ENCODE measurements around the gene CNTN4. TPM values are rescaled to one million over a fixed set of nuclear protein-coding genes. Genes with fewer than 3 reads are reported as not detected.
"Not testable (repeated sequence)": the region's sequence is repeated elsewhere in the genome, so short reads cannot be mapped to it uniquely, and the experiment has no call there.

Gene CNTN4
- total and polyA plus RNA-seq, 5 experiments from 2014 or later = not detected

DNA sequence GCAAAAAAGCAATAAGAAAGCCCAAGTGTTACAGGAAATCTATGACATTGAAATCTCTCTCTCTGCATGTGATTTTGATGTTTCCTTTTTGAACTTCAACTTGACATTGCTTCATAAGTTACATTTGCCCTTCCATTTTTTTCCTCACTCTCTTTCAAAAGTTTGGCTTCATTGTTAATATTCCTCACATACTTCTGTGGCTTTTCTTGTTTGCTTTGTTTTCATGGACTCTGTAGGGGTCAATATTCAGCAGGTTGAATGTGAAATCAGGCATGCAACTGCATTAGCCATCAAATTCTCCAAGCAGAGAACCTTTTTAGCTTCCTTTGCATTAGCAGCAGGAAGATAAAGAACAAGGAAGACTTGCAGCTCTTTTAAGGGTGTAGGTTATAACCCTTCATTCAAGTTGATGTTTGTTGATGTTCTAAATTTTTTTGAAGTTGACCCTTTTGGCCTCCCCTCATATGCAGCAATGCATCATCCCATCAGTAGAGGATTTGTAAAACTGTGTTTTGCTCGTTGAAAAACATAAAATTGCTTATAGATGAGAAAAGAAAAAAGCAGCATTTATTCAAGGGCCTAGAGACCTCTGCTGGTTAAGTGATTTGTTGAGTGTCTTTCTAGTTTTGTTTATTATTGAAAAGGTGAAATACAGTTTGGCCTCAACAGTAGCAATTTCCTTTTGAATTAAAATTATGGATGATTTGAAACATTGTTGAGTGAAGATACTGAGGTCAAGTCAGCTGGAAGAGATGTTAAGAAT, 800.1 kb downstream of the CNTN4 start:
- H3K27me3 Mint-ChIP-seq = peaks cover 0 to 7% (median 0%) of the 10 kb centered on the region in 5 donors
- DNase-seq (no peak), ATAC-seq (no peak)
- no peaks in the 10 kb centered on the region for H3K36me3 Mint-ChIP-seq
- no peak overlapping the region for H3K27ac Mint-ChIP-seq
- H3K4me1 Mint-ChIP-seq = peaks cover 0 to 3% (median 0%) of the 10 kb centered on the region in 4 donors
- POLR2A ChIA-PET = no interaction called here
- H3K4me3 Mint-ChIP-seq = no peak overlapping the region
- peaks cover 0 to 2% (median 0%) of the 10 kb centered on the region in 9 donors for H3K9me3 Mint-ChIP-seq

- H3K27me3 Mint-ChIP-seq = peaks cover 0 to 16% (median 1%) of the 10 kb centered on the region in 5 donors
- ATAC-seq = no peak
- DNase-seq = no peak
- no peak overlapping the region for H3K4me3 Mint-ChIP-seq
- H3K36me3 Mint-ChIP-seq = no peaks in the 10 kb centered on the region
- H3K9me3 Mint-ChIP-seq = no peaks in the 10 kb centered on the region
- no peak overlapping the region for H3K27ac Mint-ChIP-seq
- no peaks in the 10 kb centered on the region for H3K4me1 Mint-ChIP-seq
- POLR2A ChIA-PET = no interaction called here
These were observed 805.4 kb downstream of the CNTN4 start for GRCh38 chr3:2904054-2904453.

GRCh38 chr3:2908693-2909351, 810.2 kb downstream of the CNTN4 start:
- DNase-seq (no peak), ATAC-seq (no peak)
- H3K36me3 Mint-ChIP-seq = no peaks in the 10 kb centered on the region
- H3K4me1 Mint-ChIP-seq = no peaks in the 10 kb centered on the region
- POLR2A ChIA-PET = no interaction called here
- H3K9me3 Mint-ChIP-seq = no peaks in the 10 kb centered on the region
- no peak overlapping the region for H3K4me3 Mint-ChIP-seq
- peaks cover 0 to 13% (median 3%) of the 10 kb centered on the region in 5 donors for H3K27me3 Mint-ChIP-seq
- no peak overlapping the region for H3K27ac Mint-ChIP-seq

- Mint-ChIP-seq H3K36me3 (peaks cover 0 to 5% (median 0%) of the 10 kb centered on the region in 3 donors), H3K27ac (no peak overlapping the region)
- POLR2A ChIA-PET = no interaction called here
These were observed 812.3 kb downstream of the CNTN4 start for GRCh38 chr3:2910997-2911396.

DNA sequence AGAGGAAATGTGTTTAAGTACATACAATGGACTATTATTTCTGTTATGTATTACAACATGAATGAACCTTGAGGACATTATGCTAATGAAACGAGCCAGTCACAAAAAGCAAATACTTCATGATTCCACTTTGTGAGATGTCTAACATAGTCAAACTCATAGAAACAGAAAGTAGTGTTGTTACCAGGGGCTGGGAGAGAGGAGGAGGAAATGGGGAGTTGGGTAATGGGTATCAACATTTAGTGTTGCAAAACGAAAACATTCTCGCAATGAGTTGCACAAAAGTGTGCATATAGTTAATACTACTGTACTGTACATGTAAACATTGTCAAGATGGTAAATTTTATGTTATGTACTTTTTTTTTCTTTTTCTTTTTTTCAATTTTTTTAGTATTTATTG, 817.2 kb downstream of the CNTN4 start:
- peaks cover 0 to 16% (median 0%) of the 10 kb centered on the region in 9 donors for H3K9me3 Mint-ChIP-seq
- H3K27ac Mint-ChIP-seq = no peak overlapping the region
- no peak overlapping the region for H3K4me3 Mint-ChIP-seq
- H3K36me3 Mint-ChIP-seq = peaks cover 0 to 9% (median 0%) of the 10 kb centered on the region in 3 donors
- no peak for DNase-seq
- POLR2A ChIA-PET = no interaction called here
- peaks cover 0 to 7% (median 3%) of the 10 kb centered on the region in 5 donors for H3K27me3 Mint-ChIP-seq
- no peak for ATAC-seq
- peaks cover 0 to 2% (median 0%) of the 10 kb centered on the region in 4 donors for H3K4me1 Mint-ChIP-seq

More at GRCh38 chr3:2910997-2911396, 812.3 kb downstream of the CNTN4 start:
- Mint-ChIP-seq H3K27me3 (peaks cover 0 to 13% (median 3%) of the 10 kb centered on the region in 5 donors), H3K4me3 (no peak overlapping the region), H3K9me3 (peaks cover 0 to 6% (median 0%) of the 10 kb centered on the region in 9 donors), H3K4me1 (no peaks in the 10 kb centered on the region)
- ATAC-seq (no peak), DNase-seq (no peak)

- H3K4me1 Mint-ChIP-seq, H3K4me3 Mint-ChIP-seq, POLR2A ChIA-PET, H3K36me3 Mint-ChIP-seq, DNase-seq, H3K27me3 Mint-ChIP-seq, ATAC-seq, H3K27ac Mint-ChIP-seq: not testable (repeated sequence)
- H3K9me3 Mint-ChIP-seq = peaks cover 0 to 16% (median 0%) of the 10 kb centered on the region in 9 donors
These were observed 818.0 kb downstream of the CNTN4 start for GRCh38 chr3:2916640-2917039.

- Mint-ChIP-seq H3K27me3 (peaks cover 0 to 3% (median 0%) of the 10 kb centered on the region in 5 donors), H3K4me3 (no peak overlapping the region), H3K9me3 (peaks cover 0 to 16% (median 0%) of the 10 kb centered on the region in 9 donors), H3K27ac (no peak overlapping the region), H3K4me1 (peaks cover 0 to 2% (median 0%) of the 10 kb centered on the region in 4 donors), H3K36me3 (peaks cover 0 to 9% (median 0%) of the 10 kb centered on the region in 3 donors)
- POLR2A ChIA-PET = no interaction called here
- ATAC-seq = no peak
- DNase-seq = no peak
These were observed 821.4 kb downstream of the CNTN4 start for GRCh38 chr3:2920103-2920502.

DNA sequence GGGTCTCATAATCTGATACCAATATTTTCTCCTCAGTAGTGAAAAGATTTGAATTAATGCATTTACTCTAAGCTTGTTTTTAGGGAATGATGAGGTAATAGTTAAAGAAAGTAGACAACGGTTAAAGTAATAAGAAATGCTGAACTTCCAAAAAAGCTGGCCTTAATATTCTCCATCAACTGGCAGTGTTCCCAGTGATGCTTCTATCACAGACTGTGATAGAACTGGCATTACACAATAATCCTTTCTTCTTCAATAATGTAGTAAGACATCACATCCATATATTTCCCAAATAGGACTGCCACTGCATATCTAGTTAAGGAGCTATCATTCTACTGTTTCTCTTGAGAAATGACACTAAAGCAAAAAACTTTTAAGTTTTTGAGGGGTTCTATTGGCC, 822.8 kb downstream of the CNTN4 start:
- peaks cover 0 to 4% (median 0%) of the 10 kb centered on the region in 3 donors for H3K36me3 Mint-ChIP-seq
- no peak overlapping the region for H3K4me3 Mint-ChIP-seq
- no peak overlapping the region for H3K27ac Mint-ChIP-seq
- POLR2A ChIA-PET = no interaction called here
- H3K4me1 Mint-ChIP-seq = peaks cover 0 to 2% (median 0%) of the 10 kb centered on the region in 4 donors
- peaks cover 0 to 9% (median 0%) of the 10 kb centered on the region in 9 donors for H3K9me3 Mint-ChIP-seq
- DNase-seq (no peak), ATAC-seq (no peak)
- peaks cover 0 to 11% (median 3%) of the 10 kb centered on the region in 5 donors for H3K27me3 Mint-ChIP-seq

- H3K4me1 Mint-ChIP-seq = peaks cover 0 to 2% (median 0%) of the 10 kb centered on the region in 4 donors
- peaks cover 0 to 4% (median 0%) of the 10 kb centered on the region in 3 donors for H3K36me3 Mint-ChIP-seq
- no peak overlapping the region for H3K4me3 Mint-ChIP-seq
- no peak overlapping the region for H3K27ac Mint-ChIP-seq
- DNase-seq (no peak), ATAC-seq (no peak)
- peaks cover 0 to 9% (median 0%) of the 10 kb centered on the region in 9 donors for H3K9me3 Mint-ChIP-seq
- peaks cover 0 to 11% (median 3%) of the 10 kb centered on the region in 5 donors for H3K27me3 Mint-ChIP-seq
- POLR2A ChIA-PET = no interaction called here
These were observed 823.2 kb downstream of the CNTN4 start for GRCh38 chr3:2921903-2922302.

GRCh38 chr3:2923390-2923789, 824.7 kb downstream of the CNTN4 start:
- Mint-ChIP-seq H3K9me3 (no peaks in the 10 kb centered on the region), H3K27ac (no peak overlapping the region), H3K27me3 (peaks cover 0 to 11% (median 3%) of the 10 kb centered on the region in 5 donors), H3K36me3 (no peaks in the 10 kb centered on the region), H3K4me1 (no peaks in the 10 kb centered on the region), H3K4me3 (no peak overlapping the region)
- POLR2A ChIA-PET = no interaction called here
- DNase-seq (no peak), ATAC-seq (no peak)

- DNase-seq (no peak), ATAC-seq (no peak)
- POLR2A ChIA-PET = no interaction called here
- H3K4me1 Mint-ChIP-seq = no peaks in the 10 kb centered on the region
- no peak overlapping the region for H3K27ac Mint-ChIP-seq
- peaks cover 3 to 15% (median 4%) of the 10 kb centered on the region in 5 donors for H3K27me3 Mint-ChIP-seq
- H3K4me3 Mint-ChIP-seq = no peak overlapping the region
- H3K36me3 Mint-ChIP-seq = no peaks in the 10 kb centered on the region
- no peaks in the 10 kb centered on the region for H3K9me3 Mint-ChIP-seq
These were observed 828.6 kb downstream of the CNTN4 start for GRCh38 chr3:2927259-2927658.

GRCh38 chr3:2929574-2929973, 830.9 kb downstream of the CNTN4 start:
- Mint-ChIP-seq H3K27me3 (peaks cover 1 to 12% (median 4%) of the 10 kb centered on the region in 5 donors), H3K4me3 (no peak overlapping the region), H3K36me3 (no peaks in the 10 kb centered on the region), H3K27ac (no peak overlapping the region), H3K9me3 (peaks cover 0 to 3% (median 0%) of the 10 kb centered on the region in 9 donors), H3K4me1 (no peaks in the 10 kb centered on the region)
- POLR2A ChIA-PET = no interaction called here
- no peak for ATAC-seq
- DNase-seq = no peak

GRCh38 chr3:2931265-2931664, 832.6 kb downstream of the CNTN4 start:
- Mint-ChIP-seq H3K9me3 (peaks cover 0 to 3% (median 0%) of the 10 kb centered on the region in 9 donors), H3K36me3 (no peaks in the 10 kb centered on the region), H3K27ac (no peak overlapping the region), H3K4me1 (no peaks in the 10 kb centered on the region), H3K27me3 (peaks cover 0 to 9% (median 6%) of the 10 kb centered on the region in 5 donors), H3K4me3 (no peak overlapping the region)
- ATAC-seq (no peak), DNase-seq (no peak)
- POLR2A ChIA-PET = no interaction called here

Measured in naive thymus-derived CD8-positive, alpha-beta T cell (primary cell).